HG03432 (cell line): ENCODE results near the gene ATP2B2.

ENCODE experiments used
- ATAC-seq: cut with Tn5 transposase; IDR thresholded peaks from one replicate; pipeline ENCODE4 v1.9.1; 2021; ENCODE audit warnings: mild to moderate bottlenecking, moderate library complexity; ENCODE audit not compliant: unreplicated experiment

Gene ATP2B2

DNA sequence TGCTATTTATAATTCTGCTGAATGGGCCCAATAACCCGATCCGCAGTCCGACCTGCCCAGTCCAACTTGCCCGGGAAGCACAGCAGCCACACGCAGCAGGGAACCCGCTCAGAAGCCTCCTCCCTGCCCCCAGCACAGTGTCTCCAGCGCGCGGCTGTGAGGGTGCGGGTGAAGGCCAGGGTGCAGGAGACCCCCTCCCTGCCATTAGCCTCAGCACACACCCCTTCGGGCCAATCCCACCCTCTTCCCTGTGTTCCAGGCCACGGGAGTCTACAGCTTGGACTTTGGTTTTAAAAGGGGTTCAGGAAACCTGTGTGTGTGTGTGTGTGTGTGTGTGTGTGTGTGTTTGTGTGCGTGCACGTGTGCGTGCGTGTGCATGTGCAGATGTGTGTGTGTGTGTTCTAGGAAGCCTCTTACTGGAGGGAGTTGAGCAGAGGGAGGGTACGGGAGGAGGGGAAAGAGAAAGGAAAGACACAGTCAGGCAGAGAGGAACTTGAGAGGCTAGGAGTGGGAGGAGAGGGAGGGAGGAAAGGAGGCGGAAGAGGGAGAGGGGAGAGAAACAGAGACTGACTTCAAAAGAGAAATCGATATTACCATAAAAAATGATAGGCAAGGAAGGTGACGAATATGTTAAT lies 34.2 kb downstream of the ATP2B2 start:
- no peak for ATAC-seq

DNA sequence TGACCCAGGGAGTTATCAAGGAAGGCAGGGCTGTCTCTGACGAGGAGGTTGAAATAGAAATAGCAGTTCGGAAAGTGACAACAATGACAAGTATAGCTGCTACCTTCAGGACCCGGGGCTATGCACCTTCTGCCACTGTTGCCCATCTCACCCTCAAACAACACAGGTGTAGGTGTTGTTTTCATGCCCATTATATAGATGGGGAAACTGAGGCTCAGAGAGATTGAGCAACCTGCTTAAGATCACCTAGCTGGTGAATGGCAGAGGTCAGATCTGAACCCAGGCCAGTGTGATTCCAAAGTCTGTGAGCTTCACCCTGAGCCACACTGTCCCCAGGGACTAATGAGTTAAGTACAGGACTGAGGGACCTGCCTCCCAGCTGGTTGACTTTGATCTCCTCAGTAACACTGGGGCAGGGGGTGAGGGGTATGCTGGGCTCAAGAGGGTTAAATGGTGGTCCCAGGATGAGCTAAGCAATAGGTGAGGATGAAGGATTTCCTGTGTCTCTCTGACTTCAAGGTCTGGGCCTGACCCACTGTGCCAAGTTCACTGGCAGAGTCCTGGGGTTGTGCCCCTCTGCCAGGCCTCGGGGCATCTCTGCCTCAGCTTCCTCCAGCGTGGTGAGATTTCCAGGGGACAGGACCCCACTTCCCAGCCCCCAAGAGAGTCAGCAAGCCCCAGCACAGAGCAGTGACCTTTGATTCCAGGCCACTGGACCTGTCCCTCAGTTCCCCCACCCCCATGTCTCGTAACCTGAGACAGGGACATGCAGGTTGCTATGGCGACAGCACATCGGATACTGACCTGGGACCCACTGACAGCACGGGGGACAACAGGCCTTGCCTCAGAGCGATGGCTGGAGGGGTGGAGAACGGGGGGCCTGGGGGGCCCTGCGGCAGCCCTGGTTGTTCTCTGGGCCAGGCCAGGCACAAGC lies 35.0 kb downstream of the ATP2B2 start:
- no peak for ATAC-seq

DNA sequence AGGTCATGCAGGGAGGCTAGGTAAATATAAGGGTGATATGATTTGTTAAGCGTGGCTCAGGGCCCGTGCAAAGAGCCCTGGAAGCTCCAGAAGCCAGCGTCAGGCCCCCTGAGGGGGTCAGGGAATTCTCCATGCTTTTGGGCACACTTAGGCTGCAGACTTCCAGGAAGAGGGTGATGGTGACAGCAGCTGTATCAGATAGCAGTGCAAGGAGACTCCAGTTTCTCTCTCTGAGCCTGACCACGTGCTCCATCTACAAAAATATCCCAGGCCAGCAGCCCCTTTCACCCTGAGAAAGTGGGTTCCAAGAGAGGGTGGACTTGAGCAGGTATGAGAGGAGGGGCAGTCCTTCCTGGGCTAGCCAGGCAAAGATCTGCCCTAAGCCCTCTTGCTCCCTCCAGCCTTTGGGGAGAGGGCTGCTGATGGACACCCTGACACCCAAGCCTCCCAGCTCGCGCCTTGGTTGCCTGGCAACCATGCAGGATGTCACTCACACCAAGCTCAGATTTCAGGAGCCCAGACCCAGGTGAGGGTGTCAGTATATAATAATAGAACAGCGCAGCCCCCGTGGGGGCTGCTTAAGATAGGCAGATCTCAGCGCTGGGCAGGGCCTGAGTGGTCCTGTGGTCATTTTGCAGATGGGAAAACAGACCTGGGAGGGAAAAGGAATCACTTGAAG lies 35.8 kb downstream of the ATP2B2 start:
- no peak for ATAC-seq

DNA sequence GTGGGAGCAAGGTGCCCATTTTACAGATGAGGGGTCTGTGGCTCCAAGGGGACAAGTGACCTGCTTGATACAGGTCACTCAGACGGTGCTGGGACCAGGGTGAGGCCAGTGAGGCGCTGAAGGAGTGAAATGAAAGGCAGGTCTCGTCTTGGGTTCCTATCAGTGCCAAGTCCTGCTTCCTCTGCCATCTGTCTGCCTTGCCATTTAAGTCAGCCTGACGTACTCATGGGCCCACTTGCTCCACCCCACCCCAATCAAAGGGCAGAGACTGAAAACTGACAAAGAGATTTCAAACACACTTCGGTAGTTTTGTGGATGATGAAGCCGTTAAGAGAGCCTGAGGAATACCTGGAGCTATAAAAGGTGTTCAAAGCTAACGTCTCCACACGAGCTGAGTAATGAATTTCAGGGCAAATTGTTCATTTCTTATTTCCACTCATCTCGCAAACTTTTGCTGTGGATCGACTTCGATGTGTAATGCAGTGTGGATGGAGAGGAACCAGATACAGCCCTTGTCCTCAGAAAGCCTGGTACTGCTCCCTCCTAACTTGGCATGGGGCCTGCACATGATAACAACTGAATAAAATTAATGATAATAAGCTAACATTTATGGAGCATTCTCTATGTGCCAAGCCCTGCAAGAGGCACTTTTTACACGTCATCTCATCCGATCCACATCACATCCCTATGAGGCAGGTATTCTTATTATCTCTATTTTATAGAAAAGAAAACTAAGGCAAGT lies 36.6 kb downstream of the ATP2B2 start:
- no peak for ATAC-seq

DNA sequence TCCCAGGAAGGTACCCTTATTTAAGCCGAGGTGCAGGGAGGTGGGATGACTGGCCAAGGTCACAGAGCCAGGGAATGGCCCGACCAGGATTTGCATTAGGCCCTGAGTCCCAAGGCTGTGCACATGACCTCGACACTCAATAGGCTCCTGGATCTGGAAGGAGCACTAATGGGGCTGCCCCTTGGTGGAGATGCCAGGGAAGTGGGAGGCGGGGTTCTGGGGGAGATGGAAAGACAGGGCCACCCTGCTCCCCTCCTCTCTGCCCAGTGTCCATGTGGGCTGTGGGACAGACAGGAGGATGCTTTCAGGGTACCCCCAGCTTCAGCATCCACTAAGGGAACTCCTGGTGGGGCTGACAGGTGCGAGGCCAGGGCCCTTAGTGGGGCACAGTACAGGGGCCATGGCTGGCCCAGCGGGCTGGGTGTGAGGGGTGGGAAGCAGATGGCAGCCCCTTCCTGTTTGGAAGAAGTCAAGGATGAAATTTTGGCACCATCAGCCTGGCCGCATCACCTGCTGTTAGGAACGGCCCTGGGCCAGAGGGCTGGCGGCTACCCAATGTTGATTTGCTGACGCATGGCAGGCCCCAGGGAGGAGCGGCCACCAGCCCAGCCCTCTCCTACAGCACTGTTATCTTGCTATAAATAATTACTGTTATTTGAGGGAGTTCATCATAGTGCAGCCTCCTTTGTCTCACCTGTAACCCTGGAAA lies 37.3 kb downstream of the ATP2B2 start:
- no peak for ATAC-seq

DNA sequence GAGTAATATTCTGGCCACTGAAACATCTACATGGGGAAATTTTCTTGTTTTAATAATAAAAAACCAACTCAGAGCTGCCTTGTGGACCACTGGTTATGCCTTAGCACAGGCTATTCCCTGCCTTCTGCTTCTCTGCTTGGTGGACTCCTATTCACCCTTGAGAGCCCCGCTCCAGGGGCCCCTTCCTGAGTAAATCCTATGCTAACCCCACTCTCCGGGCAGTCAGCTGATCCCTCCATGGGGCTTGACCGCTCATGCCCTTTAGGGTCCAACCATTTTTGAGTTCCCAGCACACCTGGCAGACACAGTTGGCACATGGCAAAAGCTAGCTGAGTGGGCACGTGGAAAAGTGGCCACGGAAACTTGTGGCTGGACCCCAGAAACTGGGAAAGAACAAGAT lies 38.2 kb downstream of the ATP2B2 start:
- no peak for ATAC-seq

DNA sequence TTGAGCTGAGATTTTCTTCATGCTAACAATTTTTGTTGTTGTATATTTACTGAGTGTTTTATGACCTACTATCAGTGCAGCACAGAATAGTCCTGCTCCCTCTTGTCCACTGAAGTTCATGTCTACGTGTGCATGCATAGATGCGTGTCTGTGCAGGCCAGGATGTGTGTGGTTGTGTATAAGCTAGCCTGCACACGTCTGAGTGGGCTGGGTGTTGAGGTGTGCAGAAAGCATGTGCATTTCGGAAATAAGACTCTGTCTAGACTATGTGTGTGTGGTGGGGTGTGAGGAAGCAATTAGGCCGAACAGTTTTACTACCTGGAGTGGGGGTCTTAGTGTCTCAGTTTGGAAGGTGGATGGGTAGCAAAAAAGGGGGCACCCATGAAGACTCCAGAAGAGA lies 39.2 kb downstream of the ATP2B2 start:
- ATAC-seq = no peak

DNA sequence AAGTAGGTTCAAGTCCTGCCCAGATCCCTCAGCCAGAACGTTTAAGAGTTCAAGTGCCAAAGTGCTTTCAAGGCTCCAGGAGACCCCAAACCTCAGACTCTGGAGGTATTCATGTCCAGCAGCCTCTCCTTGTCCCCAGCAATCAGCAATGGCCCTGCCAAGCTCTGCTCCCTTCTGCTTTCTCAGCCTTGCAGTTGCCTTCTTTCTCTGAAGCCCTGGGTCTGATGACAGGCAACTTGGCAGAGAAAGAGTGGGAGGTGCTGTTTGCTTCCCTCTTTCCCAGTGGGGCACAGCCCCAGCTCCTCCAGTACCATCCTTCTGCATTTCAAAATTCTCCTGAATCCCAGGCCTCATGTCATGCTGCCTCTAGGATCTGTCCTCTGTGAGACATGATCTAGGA lies 40.2 kb downstream of the ATP2B2 start:
- no peak for ATAC-seq

DNA sequence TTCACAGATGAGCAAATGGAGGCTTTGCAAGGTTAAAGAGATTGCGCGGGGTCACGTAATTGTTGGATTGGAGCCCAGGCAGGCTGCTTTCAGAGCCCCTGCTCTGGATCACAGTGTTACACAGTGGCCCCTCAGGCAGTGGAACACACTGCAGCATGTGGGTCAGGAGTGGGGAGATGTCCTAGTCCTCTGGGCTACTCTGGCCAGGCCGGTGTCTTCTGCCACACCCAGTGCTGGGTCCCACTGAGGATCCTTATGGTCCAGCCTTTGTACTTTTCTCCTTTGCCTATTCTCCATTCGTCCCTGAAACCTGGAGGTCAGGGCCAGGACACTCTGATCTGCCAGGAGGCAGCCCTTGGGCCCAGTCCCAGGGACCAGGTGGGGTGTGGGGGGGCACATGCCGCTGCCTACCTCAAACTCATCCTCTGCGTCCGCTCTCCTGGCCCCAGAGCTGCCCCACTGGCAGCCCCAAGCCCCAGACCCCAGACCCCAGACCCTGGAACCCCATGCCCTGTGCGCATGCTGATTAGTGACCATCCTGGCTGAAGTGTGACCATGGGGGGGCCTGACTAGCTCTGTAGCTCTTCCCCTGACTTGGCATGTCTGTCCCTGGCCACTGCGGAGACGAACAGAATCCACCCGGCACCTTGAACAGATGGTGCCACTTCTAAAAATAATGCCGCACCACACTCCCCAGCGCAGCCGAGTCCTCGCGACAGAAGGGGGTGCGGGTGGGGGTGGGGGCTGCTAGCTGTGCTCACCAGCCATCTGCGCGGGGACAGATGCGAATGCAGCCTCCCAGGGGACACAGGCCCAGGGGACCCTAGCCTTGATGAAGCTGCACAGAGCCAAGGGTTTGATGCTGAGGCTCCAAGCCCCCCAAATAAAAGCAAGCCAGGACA lies 41.6 kb downstream of the ATP2B2 start:
- ATAC-seq = no peak

DNA sequence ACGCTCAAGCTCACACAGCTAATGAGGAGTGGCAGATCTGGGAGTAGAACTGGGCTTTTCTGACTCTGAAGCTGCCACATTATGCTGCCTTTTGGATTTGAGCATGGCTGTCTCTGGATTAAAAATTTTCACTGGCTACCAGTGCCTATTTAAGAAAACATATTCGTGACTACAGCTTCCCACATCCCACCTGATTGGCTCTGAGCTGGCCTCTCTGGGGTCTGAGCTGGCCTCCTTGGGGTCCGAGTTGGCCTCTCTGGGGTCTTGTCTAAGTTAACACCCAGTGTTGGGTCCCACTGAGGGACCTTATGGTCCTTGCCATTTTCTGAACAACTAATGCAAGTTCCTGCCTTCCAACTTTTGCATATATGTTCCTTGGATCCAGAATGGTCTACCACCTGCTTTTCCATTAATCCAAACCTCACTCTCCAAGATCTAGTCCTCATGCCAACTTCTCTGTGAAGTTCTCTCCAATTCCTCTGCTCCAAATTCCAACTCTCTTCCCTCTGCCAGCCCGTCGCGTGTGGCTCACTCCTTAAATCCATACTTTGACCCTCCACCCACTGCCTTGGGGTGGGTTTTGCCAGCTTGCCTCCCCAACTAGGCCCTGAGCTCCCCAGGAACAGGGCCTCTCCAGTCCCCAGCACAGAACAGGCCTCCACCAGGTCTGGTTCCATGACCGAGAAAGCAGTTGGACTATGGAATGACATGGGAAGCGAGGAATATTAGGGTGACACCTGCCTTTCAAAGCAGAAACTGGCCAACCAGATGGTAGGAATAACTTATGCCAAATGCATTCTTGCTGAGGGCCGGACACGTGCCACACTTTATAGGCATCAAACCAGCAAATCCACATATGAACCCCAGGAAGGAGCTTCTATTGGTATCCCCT lies 42.5 kb downstream of the ATP2B2 start:
- ATAC-seq = no peak

DNA sequence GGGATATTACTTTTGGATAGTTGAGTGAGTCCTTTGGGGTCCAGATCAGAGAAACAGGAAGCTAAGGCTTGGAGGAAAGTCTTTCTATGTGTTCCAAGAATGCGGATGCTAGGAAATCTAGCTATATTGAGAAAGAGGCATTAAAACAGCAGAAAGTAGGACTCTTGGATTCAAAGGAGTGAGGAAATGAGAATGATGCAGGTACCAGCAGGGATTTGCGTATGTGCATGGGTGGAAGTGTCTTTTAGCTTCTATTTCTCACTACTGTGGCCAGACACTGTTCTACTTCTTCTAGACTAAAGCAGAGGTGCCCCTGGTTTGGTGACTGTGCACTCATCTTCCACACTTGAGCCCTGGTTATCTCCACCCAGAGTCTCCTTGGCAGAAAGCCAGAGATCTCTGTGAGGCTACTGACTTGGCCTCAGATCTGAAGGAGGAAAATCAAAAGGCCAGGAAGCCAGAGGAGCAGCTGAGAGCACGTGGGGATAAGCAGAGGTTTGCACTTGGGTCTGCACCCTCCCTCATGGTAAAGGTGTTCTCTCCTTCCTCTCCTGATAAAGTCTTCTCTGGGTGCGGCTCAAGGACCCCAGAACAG lies 44.3 kb downstream of the ATP2B2 start:
- ATAC-seq = no peak

DNA sequence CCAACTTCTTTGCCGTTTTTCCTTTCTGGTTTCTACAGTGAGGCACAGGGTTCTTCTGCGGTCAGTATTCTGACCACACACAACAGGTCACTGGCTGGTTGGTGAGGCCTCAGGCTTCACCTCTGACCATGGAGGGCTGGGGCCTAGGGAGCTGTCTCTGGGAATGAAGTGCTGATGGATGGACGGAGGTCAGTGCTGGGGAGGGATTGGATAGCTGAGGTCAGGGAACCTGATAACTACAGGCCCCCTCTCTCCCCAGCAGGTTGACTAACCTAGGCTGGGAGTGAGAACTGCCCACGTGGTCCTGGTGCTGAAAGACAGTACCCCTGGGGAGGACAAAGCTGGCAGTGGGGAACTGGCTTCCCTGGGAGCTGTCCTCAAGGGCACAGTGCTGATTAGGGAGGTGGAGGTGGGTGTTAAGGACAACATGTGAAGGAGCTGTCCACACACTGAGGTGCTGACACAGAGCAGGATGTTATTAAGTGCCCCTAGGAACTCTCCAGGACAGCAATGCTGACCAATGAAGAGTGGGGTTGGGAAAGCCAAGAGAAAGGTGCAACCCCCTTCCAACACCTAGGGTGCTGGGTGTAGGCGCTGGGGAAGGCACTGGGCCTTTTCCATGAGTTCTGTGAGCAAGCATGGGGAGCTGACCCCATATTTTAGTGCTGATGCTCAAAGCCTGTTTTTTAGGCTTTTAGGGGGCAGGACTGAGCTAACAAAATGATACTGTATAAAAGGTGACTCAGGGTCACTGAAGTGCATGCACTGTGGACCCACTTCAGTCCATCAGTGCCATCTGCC lies 45.2 kb downstream of the ATP2B2 start:
- no peak for ATAC-seq

DNA sequence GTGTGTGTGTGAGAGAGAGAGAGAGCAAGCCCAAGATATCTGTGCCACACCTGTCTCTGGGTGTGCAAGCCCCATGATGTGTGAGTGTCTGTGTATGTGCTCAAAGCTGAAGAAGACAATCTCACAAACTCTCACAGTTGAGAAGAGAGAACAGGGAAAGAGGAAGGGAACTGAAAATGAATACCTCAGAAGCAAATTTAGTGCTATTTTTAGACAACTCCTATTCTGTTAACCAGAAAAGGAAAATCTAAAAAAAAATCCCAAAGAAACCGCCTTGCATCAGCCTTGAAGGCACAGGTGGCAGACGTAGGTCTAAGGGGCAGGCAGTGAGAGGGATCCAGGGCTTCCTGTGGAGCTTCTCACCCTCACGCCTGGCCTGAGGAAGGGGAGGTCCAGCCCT lies 47.8 kb downstream of the ATP2B2 start:
- no peak for ATAC-seq

DNA sequence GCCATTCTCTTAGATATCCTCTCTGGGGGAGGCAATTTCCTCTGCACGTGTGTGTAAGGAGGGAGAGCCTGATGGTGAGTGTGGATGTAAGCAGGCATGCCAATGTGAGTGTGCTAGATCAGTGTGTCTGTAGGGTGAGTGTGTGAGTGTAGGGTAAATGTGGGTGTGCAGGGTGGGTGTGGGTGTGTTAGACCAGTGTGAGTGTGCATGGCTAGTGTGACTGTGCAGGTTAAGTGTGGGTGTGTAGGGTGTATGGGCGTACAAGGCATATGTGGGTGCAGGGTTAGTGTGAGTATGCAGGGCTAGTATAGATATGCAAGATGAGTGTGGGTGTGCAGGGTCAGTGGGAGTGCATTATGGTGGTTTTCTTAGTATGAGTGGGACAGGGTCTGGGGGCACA lies 48.4 kb downstream of the ATP2B2 start:
- ATAC-seq = no peak

DNA sequence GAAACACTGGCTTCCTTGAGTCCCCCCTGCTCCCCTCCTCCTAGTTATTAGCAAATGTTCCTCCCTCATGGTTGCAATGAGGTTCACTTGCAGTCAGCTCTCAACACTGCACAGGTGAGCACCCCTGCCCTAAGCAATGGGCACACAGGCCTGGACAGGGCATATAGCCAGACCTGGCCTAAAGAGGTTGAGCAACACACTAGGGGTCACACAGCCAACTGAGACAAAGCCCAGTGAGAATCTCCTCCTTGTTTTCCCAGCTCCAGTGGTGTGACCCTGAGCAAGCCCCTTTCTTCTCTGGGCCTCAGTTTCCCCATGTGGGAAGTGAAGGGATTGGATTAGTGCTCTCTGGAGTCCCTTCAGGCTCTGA lies 49.9 kb downstream of the ATP2B2 start:
- no peak for ATAC-seq

DNA sequence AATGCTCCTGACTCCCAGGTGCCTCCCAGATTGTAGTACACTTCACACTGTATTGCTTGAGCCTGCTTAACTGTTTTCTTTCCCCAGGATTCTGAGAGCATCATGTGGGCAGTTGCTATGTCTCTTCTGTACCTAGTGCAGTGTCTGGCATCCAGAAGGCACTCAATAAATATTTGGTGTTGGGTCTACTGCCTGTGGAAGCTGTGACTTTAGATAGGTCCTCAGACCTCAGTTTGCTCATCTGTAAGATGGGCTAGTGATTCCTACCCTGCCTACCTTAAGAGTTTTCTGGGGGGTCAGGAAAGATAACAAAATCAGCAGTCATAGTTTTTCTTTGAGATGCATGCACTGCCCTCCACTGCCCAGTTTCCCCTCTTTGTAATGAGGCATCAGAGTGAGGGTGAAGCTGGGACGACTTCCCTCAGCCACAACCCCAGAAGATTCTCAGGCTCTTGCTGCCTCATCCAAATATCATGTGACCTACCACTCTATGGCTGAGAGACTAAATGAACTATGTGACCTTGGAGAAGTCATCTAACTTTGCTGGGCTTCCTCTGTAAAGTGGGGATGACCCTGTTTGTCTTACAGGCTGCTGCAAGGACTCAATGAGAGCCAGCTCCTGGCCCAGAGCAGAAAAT lies 50.4 kb downstream of the ATP2B2 start:
- no peak for ATAC-seq
